Measurements from ENCODE around the gene PPM1F. TPM values are rescaled to one million over a fixed set of nuclear protein-coding genes. Genes with fewer than 3 reads are reported as not detected.

PPM1F gene
- total and polyA plus RNA-seq, 2 donors (not counting 1 experiment from before 2014, with no cell fraction given) = 12.5 to 37.0 TPM

DNA sequence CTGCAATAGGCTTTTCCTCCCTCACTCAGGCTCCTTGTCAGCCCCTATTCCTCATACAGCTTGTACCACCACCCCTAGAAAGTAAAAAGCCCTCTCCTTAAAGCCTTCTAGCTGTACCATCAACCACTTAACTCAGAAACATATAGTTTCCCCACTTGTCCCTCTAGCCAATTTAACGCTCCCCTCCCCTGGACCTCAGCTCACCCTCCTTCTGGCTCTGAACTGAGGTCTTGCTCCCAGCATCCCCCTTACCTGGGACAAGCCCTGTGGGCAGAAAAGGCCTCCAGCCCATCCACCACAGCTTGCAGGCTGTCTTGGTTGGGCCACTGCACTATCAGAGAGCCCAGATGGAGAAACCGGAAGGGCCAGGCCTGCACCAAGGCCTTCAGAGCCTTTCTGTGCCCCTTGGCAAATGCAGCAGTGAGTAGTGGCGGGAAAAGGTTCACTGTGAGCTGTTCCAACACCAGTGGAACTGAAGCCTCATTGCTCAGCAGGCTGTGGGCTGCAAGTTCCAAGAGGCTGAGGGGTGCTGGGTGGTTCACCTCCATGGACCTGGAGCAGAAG lies 42.3 kb upstream of the PPM1F start:
- Histone ChIP-seq H3K9me3 (ENCODE audit: control insufficient read depth, insufficient read depth, low read depth, low read length) (no peaks in the 10 kb centered on the region), H3K4me2 (ENCODE audit: extremely low read depth, insufficient read depth, low read length) (no peak overlapping the region), H3K27me3 (ENCODE audit: control insufficient read depth, insufficient read depth, low read length) (peaks cover 21% of the 10 kb centered on the region)

DNA sequence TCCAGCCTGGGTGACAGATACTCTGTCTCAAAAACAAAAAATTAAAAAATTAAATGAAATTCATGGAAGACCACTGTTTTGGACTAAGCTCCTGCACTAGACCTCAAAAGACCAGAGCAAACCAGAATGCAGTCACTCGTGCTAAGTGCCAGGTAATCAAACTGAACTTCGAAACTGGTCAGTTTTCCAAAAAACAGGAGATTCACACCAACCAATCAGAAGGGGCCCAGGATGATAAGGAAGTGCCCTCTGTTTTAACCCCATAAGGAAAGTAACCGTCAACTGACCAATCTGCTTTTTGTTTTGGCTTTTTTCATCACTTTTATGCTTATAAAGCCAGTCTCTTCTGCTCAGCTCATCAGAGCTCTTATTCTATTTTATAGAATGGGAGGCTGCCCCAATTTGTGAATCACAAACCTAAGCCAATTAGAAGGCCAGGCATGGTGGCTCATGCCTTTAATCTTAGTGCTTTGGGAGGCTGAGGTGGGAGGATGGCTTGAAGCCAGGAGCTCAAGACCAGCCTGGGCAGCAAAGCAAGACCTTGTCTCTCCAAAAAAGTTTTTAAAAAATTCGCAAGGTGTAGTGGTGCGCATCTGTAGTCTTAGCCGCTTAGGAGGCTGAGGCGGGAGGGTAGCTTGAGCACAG lies 40.1 kb upstream of the PPM1F start:
- Histone ChIP-seq H3K36me3 (ENCODE audit: control insufficient read depth, insufficient read depth, low read length) (no peaks in the 10 kb centered on the region), H3K27me3 (ENCODE audit: control insufficient read depth, insufficient read depth, low read length) (peaks cover 24% of the 10 kb centered on the region), H2AFZ (ENCODE audit: low read length) (no peak overlapping the region), H3K4me1 (ENCODE audit: control insufficient read depth, extremely low read depth, insufficient read depth, low read length) (no peaks in the 10 kb centered on the region), H3K9ac (ENCODE audit: insufficient read depth, low read length) (no peak overlapping the region), H4K20me1 (ENCODE audit: control insufficient read depth, extremely low read depth, insufficient read depth, low read length) (no peaks in the 10 kb centered on the region), H3K9me3 (ENCODE audit: control insufficient read depth, insufficient read depth, low read depth, low read length) (no peaks in the 10 kb centered on the region), H3K4me2 (ENCODE audit: extremely low read depth, insufficient read depth, low read length) (no peak overlapping the region), H3K79me2 (ENCODE audit: control insufficient read depth, insufficient read depth, low read length) (no peaks in the 10 kb centered on the region), H3K4me3 (replicated peaks in 1 of 4; ENCODE audit: control extremely low read depth in 1 of 4, insufficient read depth in 1 of 4, low read depth in 3 of 4, low read length in 4 of 4) (no peak overlapping the region), H3K27ac (ENCODE audit: insufficient read depth, low read length) (no peak overlapping the region)
- TF ChIP-seq, protein P1, sequence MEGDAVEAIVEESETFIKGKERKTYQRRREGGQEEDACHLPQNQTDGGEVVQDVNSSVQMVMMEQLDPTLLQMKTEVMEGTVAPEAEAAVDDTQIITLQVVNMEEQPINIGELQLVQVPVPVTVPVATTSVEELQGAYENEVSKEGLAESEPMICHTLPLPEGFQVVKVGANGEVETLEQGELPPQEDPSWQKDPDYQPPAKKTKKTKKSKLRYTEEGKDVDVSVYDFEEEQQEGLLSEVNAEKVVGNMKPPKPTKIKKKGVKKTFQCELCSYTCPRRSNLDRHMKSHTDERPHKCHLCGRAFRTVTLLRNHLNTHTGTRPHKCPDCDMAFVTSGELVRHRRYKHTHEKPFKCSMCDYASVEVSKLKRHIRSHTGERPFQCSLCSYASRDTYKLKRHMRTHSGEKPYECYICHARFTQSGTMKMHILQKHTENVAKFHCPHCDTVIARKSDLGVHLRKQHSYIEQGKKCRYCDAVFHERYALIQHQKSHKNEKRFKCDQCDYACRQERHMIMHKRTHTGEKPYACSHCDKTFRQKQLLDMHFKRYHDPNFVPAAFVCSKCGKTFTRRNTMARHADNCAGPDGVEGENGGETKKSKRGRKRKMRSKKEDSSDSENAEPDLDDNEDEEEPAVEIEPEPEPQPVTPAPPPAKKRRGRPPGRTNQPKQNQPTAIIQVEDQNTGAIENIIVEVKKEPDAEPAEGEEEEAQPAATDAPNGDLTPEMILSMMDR (conservative IDR thresholded peaks at IDR 0.05 in 1 of 2, IDR thresholded peaks at IDR 0.05 in 1 of 2; ENCODE audit: low read depth in 1 of 2, low read length in 2 of 2) = no peak
- TF ChIP-seq EZH2 (IDR thresholded peaks at IDR 0.05; ENCODE audit: low read length, missing control alignments) = no peak
- DNase-seq (ENCODE audit: low read depth in 2 of 2) = no peak

More for the DNA sequence above, 42.3 kb upstream of the PPM1F start:
- Histone ChIP-seq H3K36me3 (ENCODE audit: control insufficient read depth, insufficient read depth, low read length) (no peaks in the 10 kb centered on the region), H2AFZ (ENCODE audit: low read length) (no peak overlapping the region), H3K4me3 (replicated peaks in 1 of 4; ENCODE audit: control extremely low read depth in 1 of 4, insufficient read depth in 1 of 4, low read depth in 3 of 4, low read length in 4 of 4) (no peak overlapping the region), H3K9ac (ENCODE audit: insufficient read depth, low read length) (no peak overlapping the region), H3K79me2 (ENCODE audit: control insufficient read depth, insufficient read depth, low read length) (no peaks in the 10 kb centered on the region), H4K20me1 (ENCODE audit: control insufficient read depth, extremely low read depth, insufficient read depth, low read length) (no peaks in the 10 kb centered on the region), H3K4me1 (ENCODE audit: control insufficient read depth, extremely low read depth, insufficient read depth, low read length) (no peaks in the 10 kb centered on the region), H3K27ac (ENCODE audit: insufficient read depth, low read length) (no peak overlapping the region)
- DNase-seq (ENCODE audit: low read depth in 2 of 2) = no peak
- TF ChIP-seq, protein P1 (conservative IDR thresholded peaks at IDR 0.05 in 1 of 2, IDR thresholded peaks at IDR 0.05 in 1 of 2; ENCODE audit: low read depth in 1 of 2, low read length in 2 of 2) = no peak
- no peak for TF ChIP-seq EZH2 (IDR thresholded peaks at IDR 0.05; ENCODE audit: low read length, missing control alignments)

DNA sequence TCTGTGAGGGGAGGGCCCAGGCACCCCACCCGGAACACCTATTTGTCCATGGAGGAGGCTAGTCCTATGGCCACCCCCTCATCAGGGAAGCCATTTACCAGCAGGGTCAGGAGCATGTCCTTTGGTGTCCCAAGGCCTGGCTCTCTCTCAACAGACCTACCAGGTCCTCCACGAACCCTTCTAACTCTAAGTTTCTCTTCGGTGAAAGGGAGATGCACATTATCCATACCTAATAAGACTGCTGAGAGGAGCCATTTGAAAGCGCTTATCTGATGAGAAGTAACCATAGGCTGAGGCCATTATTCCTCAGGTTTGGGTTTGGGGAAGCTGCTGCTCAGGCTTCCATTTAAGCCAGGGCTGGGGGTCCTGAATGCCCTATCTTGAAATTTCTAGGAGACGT lies 39.1 kb upstream of the PPM1F start:
- Histone ChIP-seq H3K9me3 (ENCODE audit: control insufficient read depth, insufficient read depth, low read depth, low read length) (no peaks in the 10 kb centered on the region), H4K20me1 (ENCODE audit: control insufficient read depth, extremely low read depth, insufficient read depth, low read length) (no peaks in the 10 kb centered on the region), H3K4me1 (ENCODE audit: control insufficient read depth, extremely low read depth, insufficient read depth, low read length) (no peaks in the 10 kb centered on the region), H3K4me2 (ENCODE audit: extremely low read depth, insufficient read depth, low read length) (no peak overlapping the region), H3K79me2 (ENCODE audit: control insufficient read depth, insufficient read depth, low read length) (no peaks in the 10 kb centered on the region), H3K9ac (ENCODE audit: insufficient read depth, low read length) (no peak overlapping the region), H2AFZ (ENCODE audit: low read length) (no peak overlapping the region), H3K27ac (ENCODE audit: insufficient read depth, low read length) (no peak overlapping the region), H3K4me3 (replicated peaks in 1 of 4; ENCODE audit: control extremely low read depth in 1 of 4, insufficient read depth in 1 of 4, low read depth in 3 of 4, low read length in 4 of 4) (no peak overlapping the region), H3K36me3 (ENCODE audit: control insufficient read depth, insufficient read depth, low read length) (no peaks in the 10 kb centered on the region), H3K27me3 (ENCODE audit: control insufficient read depth, insufficient read depth, low read length) (peaks cover 23% of the 10 kb centered on the region)
- no peak for TF ChIP-seq EZH2 (IDR thresholded peaks at IDR 0.05; ENCODE audit: low read length, missing control alignments)
- TF ChIP-seq, protein P1 (conservative IDR thresholded peaks at IDR 0.05 in 1 of 2, IDR thresholded peaks at IDR 0.05 in 1 of 2; ENCODE audit: low read depth in 1 of 2, low read length in 2 of 2) = no peak
- DNase-seq (ENCODE audit: low read depth in 2 of 2) = no peak
